Uterus (tissue), 2 donors: ENCODE results near the gene USP40.

Experiments
- POLR2A ChIP-seq, 2 donors: fragments of 450-650 bp; IDR thresholded peaks; one replicate each; pipeline ENCODE4 v1.6.1; 2016; ENCODE audit warnings: antibody characterized with exemption in 2 of 2, mild to moderate bottlenecking in 1 of 2, moderate library complexity in 1 of 2
- TF ChIP-seq, protein P1 (sequence below), 4 experiments: fragments of 200-600 bp in 2 of 4; fragments of 450-650 bp in 2 of 4; sonication (generic) in 2 of 4; IDR thresholded peaks; one replicate each; pipeline ENCODE4 v1.5.1; 2016 to 2019; ENCODE audit warnings: antibody characterized with exemption in 4 of 4, mild to moderate bottlenecking in 2 of 4, moderate library complexity in 1 of 4

DNA sequence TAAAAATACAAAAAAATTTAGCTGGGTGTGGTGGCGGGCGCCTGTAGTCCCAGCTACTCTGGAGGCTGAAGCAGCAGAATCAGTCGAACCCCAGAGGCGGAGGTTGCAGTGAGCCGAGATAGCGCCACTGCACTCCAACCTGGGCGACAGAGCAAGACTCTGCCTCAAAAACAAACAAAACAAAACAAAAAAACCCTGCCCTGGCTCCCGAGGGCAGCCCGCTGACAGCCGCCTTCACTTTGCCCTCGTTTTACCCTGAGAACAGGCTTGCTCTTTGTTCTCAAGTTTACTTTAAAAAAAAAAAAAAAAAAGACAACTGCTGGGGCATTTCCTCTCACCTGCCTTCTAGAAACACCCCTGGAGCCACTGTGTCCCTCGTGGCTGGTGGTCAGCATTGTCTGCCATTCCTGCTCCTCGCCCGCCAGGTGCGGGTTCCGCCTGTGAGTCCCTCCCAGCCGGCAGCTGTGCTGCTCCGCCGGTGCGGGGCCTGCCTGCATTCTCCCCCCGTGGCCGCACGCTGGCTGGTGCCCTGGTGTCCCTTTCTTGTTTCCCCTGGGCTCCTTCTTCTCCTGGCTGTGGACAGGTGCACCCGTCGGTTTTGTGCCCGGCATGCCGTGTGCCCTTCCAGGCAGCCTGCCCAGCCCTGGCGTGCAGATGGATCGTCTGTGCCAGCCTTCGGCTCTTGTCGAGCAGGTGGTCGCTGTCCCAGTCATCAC lies 105.7 kb downstream of the USP40 start:
- TF ChIP-seq, protein P1, sequence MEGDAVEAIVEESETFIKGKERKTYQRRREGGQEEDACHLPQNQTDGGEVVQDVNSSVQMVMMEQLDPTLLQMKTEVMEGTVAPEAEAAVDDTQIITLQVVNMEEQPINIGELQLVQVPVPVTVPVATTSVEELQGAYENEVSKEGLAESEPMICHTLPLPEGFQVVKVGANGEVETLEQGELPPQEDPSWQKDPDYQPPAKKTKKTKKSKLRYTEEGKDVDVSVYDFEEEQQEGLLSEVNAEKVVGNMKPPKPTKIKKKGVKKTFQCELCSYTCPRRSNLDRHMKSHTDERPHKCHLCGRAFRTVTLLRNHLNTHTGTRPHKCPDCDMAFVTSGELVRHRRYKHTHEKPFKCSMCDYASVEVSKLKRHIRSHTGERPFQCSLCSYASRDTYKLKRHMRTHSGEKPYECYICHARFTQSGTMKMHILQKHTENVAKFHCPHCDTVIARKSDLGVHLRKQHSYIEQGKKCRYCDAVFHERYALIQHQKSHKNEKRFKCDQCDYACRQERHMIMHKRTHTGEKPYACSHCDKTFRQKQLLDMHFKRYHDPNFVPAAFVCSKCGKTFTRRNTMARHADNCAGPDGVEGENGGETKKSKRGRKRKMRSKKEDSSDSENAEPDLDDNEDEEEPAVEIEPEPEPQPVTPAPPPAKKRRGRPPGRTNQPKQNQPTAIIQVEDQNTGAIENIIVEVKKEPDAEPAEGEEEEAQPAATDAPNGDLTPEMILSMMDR (IDR thresholded peaks at IDR 0.05): no peak
- no peak for TF ChIP-seq POLR2A (IDR thresholded peaks at IDR 0.05)
